ENCODE data around the gene SRP54.
"Not testable (repeated sequence)": the region's sequence is repeated elsewhere in the genome, so short reads cannot be mapped to it uniquely, and the experiment has no call there.

The SRP54 gene

GRCh38 chr14:35016568-35016967 lies 33.8 kb downstream of the SRP54 start:
- DNase-seq (ENCODE audit: low spot score), result no peak
- in situ Hi-C loops (cut with MboI; ENCODE audit: low sequenced_read_pairs, unreplicated experiment), result no loop called here
- TF ChIP-seq CTCF (IDR thresholded peaks at IDR 0.05; ENCODE audit: borderline replicate concordance, control extremely low read depth, extremely low read depth, insufficient read depth, missing control alignments), result no peak

- in situ Hi-C loops (cut with MboI; ENCODE audit: low sequenced_read_pairs, unreplicated experiment), result no loop called here
- TF ChIP-seq CTCF (IDR thresholded peaks at IDR 0.05; ENCODE audit: borderline replicate concordance, control extremely low read depth, extremely low read depth, insufficient read depth, missing control alignments), result no peak
- DNase-seq (ENCODE audit: low spot score), result no peak
These were observed 37.9 kb downstream of the SRP54 start for GRCh38 chr14:35020713-35021112.

GRCh38 chr14:35028435-35028834 lies 45.6 kb downstream of the SRP54 start:
- TF ChIP-seq CTCF (IDR thresholded peaks at IDR 0.05; ENCODE audit: borderline replicate concordance, control extremely low read depth, extremely low read depth, insufficient read depth, missing control alignments), result no peak
- in situ Hi-C loops (cut with MboI; ENCODE audit: low sequenced_read_pairs, unreplicated experiment), result no loop called here
- no peak for DNase-seq (ENCODE audit: low spot score)

GRCh38 chr14:35032562-35032961 lies 49.8 kb downstream of the SRP54 start:
- no peak for DNase-seq (ENCODE audit: low spot score)
- TF ChIP-seq CTCF (IDR thresholded peaks at IDR 0.05; ENCODE audit: borderline replicate concordance, control extremely low read depth, extremely low read depth, insufficient read depth, missing control alignments), result no peak
- in situ Hi-C loops (cut with MboI; ENCODE audit: low sequenced_read_pairs, unreplicated experiment), result no loop called here

GRCh38 chr14:35034440-35034833 lies 51.6 kb downstream of the SRP54 start:
- TF ChIP-seq CTCF (IDR thresholded peaks at IDR 0.05; ENCODE audit: borderline replicate concordance, control extremely low read depth, extremely low read depth, insufficient read depth, missing control alignments), result no peak
- in situ Hi-C loops (cut with MboI; ENCODE audit: low sequenced_read_pairs, unreplicated experiment), result no loop called here
- no peak for DNase-seq (ENCODE audit: low spot score)

- DNase-seq (ENCODE audit: low spot score); in situ Hi-C loops (cut with MboI; ENCODE audit: low sequenced_read_pairs, unreplicated experiment): not testable (repeated sequence)
These were observed 52.3 kb downstream of the SRP54 start for GRCh38 chr14:35034944-35035554.

GRCh38 chr14:35038312-35038711 lies 55.5 kb downstream of the SRP54 start:
- DNase-seq (ENCODE audit: low spot score); in situ Hi-C loops (cut with MboI; ENCODE audit: low sequenced_read_pairs, unreplicated experiment): not testable (repeated sequence)

GRCh38 chr14:35042632-35043031 lies 59.8 kb downstream of the SRP54 start:
- TF ChIP-seq CTCF (IDR thresholded peaks at IDR 0.05; ENCODE audit: borderline replicate concordance, control extremely low read depth, extremely low read depth, insufficient read depth, missing control alignments), result no peak
- in situ Hi-C loops (cut with MboI; ENCODE audit: low sequenced_read_pairs, unreplicated experiment), result no loop called here
- no peak for DNase-seq (ENCODE audit: low spot score)

Measured in GM13976 (cell line).